ENCODE results near the gene WWOX.

GRCh38 chr16:79158337-79158736, 1058.9 kb downstream of the WWOX start:
- TF ChIP-seq EZH2 (IDR thresholded peaks at IDR 0.05; ENCODE audit: borderline replicate concordance, low read depth, low read length, severe bottlenecking): no peak
- TF ChIP-seq CTCF (IDR thresholded peaks at IDR 0.05; ENCODE audit: borderline replicate concordance, extremely low read depth, low read length, poor library complexity, severe bottlenecking): no peak
